KOPT-K1 (cell line): ENCODE data around the gene CSRNP2.

Experiments
- H3K27ac ChIP-seq: fragments of 200-600 bp; sonication (generic); 2 replicates; pipeline ENCODE4 v1.5.1; 2016; ENCODE audit warnings: antibody characterized with exemption, mild to moderate bottlenecking, low read depth, low read length; ENCODE audit not compliant: poor library complexity, severe bottlenecking
- H3K36me3 ChIP-seq: fragments of 200-600 bp; sonication (generic); 2 replicates; pipeline ENCODE4 v1.5.1; 2017; ENCODE audit warnings: antibody characterized with exemption, mild to moderate bottlenecking, low read length, moderate library complexity; ENCODE audit not compliant: insufficient read depth
- H3K9me3 ChIP-seq: fragments of 200-600 bp; sonication (generic); 2 replicates; pipeline ENCODE4 v1.5.1; 2017; ENCODE audit warnings: antibody characterized with exemption, low read length, mild to moderate bottlenecking; ENCODE audit not compliant: insufficient read depth, poor library complexity, severe bottlenecking

The CSRNP2 gene, protein sequence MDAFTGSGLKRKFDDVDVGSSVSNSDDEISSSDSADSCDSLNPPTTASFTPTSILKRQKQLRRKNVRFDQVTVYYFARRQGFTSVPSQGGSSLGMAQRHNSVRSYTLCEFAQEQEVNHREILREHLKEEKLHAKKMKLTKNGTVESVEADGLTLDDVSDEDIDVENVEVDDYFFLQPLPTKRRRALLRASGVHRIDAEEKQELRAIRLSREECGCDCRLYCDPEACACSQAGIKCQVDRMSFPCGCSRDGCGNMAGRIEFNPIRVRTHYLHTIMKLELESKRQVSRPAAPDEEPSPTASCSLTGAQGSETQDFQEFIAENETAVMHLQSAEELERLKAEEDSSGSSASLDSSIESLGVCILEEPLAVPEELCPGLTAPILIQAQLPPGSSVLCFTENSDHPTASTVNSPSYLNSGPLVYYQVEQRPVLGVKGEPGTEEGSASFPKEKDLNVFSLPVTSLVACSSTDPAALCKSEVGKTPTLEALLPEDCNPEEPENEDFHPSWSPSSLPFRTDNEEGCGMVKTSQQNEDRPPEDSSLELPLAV

DNA sequence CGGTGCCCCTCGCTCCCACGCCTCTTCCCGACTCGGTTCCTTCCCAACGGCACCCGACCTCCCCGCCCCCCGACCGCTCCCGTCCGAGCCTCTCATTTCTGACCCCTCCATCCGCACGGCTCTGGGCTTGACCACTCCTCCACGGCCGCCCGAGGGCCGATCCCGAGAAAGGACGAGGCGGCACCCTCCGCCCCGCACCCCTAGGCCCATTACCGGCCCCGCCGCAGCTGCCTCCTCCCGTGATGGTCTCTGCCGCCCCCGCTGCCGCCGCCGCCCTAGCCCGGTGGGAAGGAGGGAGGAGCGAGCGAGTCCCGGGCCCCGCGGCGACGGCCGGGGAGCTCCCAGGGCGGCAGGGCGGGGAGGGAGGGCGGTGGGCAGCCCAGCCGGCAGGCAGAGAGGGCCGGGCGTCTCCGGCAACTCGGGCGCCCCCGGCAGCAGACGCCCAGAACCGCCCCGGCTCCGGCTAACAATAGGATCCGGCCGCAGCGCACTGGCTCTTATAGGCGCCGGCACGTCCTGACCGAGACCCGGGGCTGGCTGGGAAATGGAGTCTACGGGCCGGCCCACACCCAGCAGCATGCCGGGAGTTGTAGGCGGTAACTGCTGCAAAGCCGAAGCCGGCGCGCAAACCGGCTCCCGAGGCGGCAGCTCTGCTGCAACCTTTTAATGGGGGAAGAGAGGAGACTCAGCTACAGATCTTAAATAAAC is at the start of gene CSRNP2:
TSS of gene CSRNP2 (minus strand) at position 471 of the 708 bp plus-strand sequence. CDS start 7,035 bp downstream, outside the sequence.
- peak within 1 kb of the TSS; percentile 72 for H3K27ac ChIP-seq
- no peaks in the 10 kb centered on the region for H3K9me3 ChIP-seq
- H3K36me3 ChIP-seq, result no peaks in the 10 kb centered on the region

DNA sequence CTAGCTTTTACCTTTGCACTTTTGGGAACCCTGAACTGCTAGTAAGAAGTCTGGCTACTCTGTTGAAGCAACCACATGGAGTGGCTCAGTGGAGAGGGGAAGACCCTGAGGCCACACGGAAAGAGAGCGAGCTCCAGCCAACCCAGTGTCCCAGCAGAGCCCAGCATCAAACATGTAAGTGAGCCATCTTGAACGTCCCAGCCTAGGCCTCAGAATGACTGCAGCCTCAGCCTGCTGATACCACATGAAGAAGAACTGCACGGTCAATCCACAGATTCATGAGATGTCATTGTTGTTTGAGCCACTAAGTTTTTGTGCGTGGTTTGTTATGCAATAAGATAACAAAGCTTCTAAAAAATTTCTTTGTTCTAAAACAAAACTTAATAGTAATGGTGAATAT is 49.3 kb upstream of the CSRNP2 start:
- Histone ChIP-seq H3K27ac (no peak overlapping the region), H3K36me3 (peaks cover 35% of the 10 kb centered on the region), H3K9me3 (no peaks in the 10 kb centered on the region)

DNA sequence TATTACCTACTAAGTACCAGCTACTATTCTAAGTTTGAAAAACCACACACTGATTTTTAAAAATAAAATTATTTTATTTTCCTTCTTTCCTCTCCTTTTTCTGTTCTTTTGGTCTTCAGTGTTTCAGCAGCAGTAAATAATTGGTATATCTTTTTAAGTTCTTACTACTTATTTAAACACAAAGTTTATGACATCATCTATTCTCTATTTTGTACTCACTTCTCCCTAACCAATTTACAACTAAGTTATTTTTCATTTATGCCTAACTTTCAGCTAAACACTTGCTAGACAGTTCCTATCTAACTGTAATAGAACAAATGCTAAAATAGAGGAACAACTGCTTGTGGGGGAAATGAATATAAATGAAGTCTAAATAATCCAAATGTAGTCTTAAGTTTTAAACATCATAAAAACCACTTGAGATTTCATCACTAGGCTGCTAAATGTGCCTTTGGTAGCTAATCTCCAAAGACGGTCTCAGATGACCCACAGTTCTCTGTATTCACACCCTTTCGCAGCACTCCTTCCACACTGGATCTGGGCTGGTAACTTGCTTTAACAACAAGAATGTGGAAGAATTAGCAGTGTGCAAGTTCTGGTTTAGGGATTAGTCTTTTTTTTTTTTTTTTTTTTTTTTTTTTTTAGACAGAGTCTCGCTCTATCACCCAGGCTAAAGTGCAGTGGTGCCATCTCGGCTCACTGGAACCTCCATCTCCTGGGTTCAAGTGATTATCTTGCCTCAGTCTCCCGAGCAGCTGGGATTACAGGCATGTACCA is 48.5 kb upstream of the CSRNP2 start:
- peaks cover 32% of the 10 kb centered on the region for H3K36me3 ChIP-seq
- H3K27ac ChIP-seq, result no peak overlapping the region
- no peaks in the 10 kb centered on the region for H3K9me3 ChIP-seq

DNA sequence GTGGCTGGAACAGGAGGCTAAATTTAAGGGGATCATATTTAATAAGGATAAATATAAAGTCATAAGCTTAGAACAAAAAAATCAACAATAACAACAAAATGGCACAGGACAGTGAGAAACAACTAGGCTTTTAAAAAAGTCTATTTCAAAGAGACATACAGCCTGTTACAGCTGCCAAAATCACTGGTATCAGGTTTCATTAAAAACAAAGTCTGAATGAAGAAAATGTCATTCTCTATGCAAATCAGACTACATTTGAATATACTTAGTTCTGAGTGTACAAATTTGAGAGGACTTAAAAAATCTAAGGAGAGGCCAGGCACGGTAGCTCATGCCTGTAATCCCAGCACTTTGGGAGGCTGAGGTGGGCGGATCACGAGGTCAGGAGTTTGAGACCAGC is 45.5 kb upstream of the CSRNP2 start:
- no peak overlapping the region for H3K27ac ChIP-seq
- no peaks in the 10 kb centered on the region for H3K9me3 ChIP-seq

DNA sequence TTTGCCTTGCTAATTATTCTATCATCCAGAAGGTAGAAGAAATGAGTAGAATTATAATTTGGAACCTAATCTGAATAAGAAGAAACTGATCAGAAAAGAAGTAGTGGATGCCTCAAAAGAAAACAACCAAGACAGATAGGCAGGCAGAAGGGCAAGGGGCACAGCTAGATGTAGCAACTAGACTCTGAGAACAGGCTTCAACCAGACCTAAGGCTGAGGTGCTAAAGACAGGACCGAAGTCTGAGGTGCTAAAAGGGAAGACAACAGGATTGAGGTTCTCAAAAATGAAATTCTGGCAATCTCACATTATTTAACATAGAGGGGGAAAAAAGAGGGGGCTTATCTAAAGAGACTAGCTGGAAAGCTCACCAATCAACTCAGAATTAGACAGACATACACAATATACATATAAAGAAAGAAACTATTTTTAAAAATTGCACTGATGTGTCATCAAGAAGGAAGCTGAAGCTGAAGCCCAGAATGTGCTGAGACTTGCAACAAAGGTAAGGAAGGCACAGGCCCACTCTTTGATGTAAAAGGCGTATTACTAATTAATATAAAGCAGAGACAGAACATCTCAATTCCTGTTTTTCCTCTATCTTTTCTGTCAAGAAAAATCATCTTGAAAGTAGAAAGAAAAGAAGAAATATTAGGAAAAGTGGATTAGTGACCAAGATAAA is 43.8 kb upstream of the CSRNP2 start:
- no peaks in the 10 kb centered on the region for H3K9me3 ChIP-seq
- H3K27ac ChIP-seq, result no peak overlapping the region
- H3K36me3 ChIP-seq, result peaks cover 29% of the 10 kb centered on the region

More for the DNA sequence above, 45.5 kb upstream of the CSRNP2 start:
- H3K36me3 ChIP-seq, result peaks cover 36% of the 10 kb centered on the region

DNA sequence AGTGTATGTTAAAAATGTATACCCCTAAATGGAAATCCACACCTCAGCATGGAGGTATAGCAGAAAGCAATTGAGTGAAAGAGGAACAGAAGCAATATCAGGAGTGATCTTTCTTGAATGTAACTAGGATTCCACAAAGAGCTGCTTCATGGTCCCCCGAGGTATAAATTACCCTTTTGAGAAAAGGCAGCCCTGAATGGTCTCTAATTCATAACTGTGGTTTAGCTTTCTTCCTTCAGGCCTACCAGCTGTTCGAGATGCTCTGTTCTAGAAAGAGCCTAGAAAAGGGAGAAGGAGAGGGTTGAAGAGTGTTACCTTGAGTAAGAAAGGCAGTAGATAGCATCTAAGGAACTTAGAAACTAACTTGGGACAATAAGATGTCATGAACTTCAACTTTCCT is 42.9 kb upstream of the CSRNP2 start:
- Histone ChIP-seq H3K36me3 (peaks cover 29% of the 10 kb centered on the region), H3K9me3 (no peaks in the 10 kb centered on the region), H3K27ac (no peak overlapping the region)

DNA sequence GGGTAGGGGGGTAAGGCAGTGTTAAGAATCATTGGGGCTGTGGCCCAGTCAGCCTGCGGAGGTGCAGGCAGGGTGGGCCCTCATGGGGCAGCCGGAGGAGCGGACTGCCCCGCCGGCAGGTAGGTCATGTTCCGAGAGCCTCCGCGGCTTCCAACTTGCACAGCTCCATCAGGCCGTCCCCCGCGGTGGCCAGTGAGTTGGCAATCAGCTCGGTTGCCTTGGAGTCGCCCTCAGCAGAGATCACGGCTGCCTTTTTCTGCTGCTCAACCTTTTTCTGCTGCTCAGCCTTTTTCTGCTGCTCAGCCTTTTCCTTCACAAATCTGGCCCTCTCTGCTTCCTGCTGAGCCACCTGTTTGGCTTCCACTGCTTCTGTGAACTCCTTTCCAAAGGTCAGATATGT is 41.1 kb upstream of the CSRNP2 start:
- Histone ChIP-seq H3K9me3 (no peaks in the 10 kb centered on the region), H3K27ac (no peak overlapping the region), H3K36me3 (peaks cover 21% of the 10 kb centered on the region)

DNA sequence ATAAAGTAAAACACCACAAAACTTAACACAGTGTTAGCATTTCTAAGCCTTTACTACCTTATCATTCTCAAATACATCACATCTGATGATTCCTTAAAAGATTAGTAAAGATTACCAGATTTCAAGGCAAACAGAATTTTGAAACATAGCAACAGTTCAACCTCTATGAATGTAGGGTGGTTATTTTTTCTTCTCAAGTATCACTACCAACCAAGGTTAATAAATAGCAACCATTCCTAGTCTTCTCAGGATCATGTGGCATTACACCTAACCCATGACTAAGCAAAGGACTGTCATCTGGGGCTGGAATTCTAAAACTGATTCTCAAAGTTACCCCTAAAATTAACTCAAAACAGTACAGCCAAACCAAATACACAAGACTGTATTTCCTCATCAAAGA is 39.4 kb upstream of the CSRNP2 start:
- H3K36me3 ChIP-seq, result peaks cover 37% of the 10 kb centered on the region
- no peaks in the 10 kb centered on the region for H3K9me3 ChIP-seq
- H3K27ac ChIP-seq, result no peak overlapping the region

DNA sequence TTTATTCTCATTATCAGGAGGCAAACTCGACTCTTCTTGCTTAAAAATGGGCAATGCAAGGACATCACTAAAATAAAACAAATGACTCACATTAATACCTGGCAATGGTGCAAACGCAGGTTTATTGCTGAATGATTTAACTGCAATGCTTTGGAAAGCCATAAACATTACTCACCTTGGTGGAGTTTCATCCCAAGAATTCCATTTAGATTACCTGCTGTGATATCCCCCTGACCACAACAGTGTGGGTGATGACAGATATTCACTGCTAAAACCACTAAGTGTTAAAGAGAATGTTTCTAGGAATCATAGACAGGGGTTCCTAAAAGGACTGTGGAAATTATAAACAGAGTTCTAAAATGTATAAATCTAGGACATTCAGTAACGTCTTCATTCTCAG is 35.3 kb upstream of the CSRNP2 start:
- H3K9me3 ChIP-seq, result no peaks in the 10 kb centered on the region
- H3K36me3 ChIP-seq, result peaks cover 58% of the 10 kb centered on the region
- no peak overlapping the region for H3K27ac ChIP-seq

DNA sequence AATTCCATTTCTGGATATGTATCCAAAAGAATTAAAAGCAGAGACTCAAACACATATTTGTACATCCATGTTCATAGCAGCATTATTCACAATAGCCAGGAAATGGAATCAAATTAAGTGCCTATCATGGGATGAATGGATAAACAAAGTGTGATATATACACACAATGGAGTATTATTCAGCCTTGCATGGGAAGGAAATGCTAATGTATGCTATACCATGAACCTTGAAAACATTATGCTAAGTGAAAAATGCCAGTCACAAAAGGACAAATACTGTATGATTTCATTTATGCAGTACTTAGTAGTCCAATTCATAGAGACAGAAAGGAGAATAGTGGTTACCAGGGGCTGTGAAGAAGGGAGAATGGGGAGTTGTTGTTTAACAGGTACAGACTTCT is 32.1 kb upstream of the CSRNP2 start:
- peaks cover 85% of the 10 kb centered on the region for H3K36me3 ChIP-seq

DNA sequence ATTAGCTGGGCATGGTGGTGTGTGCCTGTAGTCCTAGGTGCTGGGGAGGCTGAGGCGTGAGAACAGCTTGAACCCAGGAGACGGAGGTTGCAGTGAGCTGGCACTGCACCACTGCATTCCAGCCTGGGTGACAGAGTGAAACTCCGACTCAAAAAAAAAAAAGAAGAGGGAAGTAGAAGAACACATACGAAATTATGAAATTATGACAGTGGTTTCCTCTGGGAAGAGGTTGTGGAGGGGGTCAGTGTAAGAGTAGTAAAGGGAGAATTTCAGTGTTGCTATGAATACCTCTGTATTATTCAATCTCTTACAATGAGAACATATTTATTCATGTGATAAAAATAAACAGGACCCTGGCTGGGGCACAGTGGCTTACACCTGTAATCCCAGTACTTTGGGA is 24.7 kb upstream of the CSRNP2 start:
- Histone ChIP-seq H3K36me3 (peaks cover 94% of the 10 kb centered on the region), H3K9me3 (no peaks in the 10 kb centered on the region), H3K27ac (no peak overlapping the region)

More for the DNA sequence above, 32.1 kb upstream of the CSRNP2 start:
- no peaks in the 10 kb centered on the region for H3K9me3 ChIP-seq
- H3K27ac ChIP-seq, result no peak overlapping the region

DNA sequence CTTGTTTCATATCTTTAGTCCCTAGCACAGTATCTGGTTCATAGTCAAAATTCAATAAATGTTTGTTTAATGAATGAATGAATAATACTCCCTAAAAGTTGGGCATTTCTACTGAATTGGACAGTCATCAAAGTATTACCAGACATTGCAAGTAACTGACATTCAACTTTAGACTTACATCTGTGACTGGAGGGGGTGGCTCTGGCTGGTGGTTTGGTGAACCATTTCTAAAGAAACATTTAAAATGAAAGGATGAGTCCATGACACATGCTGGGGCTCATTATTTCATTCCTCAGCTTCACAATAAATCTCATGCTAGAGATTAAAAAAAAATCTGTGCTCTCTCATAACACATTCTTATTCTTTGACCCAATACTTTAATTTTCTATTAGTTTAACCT is 20.6 kb upstream of the CSRNP2 start:
- Histone ChIP-seq H3K27ac (no peak overlapping the region), H3K9me3 (no peaks in the 10 kb centered on the region), H3K36me3 (peaks cover 95% of the 10 kb centered on the region)

DNA sequence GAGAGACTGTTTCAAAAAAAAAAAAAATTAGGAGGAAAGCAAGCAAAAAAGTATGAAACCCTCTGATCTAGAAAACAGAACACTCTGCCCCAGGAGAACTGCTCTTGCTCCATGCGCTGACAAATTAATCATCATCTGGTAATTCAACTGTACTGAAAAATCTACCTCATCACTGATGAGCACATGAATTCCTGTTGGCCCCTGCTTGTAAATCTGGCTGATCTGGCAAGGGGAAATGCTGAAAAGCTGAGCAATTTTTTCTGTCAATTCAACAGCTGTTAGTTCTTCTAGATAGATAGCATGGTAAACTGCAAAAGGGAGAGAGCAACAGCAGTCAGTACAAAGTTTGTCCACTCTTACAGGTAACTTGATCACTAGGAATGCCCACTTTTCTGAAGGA is 15.2 kb upstream of the CSRNP2 start:
- H3K36me3 ChIP-seq, result peaks cover 99% of the 10 kb centered on the region

DNA sequence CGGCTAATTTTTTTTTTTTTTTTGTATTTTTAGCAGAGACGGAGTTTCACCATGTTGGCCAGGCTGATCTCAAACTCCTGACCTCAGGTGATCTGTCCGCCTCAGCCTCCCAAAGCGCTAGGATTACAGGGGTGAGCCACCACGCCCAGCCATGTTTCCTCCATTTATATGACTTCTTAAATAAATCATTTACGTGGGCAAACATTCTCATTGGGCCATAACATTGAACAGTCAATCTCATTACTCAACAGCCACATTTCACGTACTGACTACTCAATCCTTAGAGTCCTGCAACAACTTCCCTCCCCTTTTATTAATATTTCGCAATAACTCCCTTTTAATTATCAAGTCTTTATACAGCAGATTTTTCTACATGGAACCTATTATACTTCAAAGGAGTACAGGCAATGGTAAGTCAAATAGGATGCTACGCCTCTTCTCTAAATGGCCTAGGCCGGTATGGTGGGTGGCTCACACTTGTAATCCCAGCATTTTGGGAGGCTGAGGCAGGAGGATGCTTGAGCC is 7.4 kb upstream of the CSRNP2 start:
- Histone ChIP-seq H3K27ac (no peak overlapping the region), H3K9me3 (no peaks in the 10 kb centered on the region)

More for the DNA sequence above, 15.2 kb upstream of the CSRNP2 start:
- Histone ChIP-seq H3K27ac (no peak overlapping the region), H3K9me3 (no peaks in the 10 kb centered on the region)

More for the DNA sequence above, 7.4 kb upstream of the CSRNP2 start:
- peaks cover 56% of the 10 kb centered on the region for H3K36me3 ChIP-seq
